ENCODE data around the gene EXOSC5. TPM values are rescaled to one million over a fixed set of nuclear protein-coding genes. Genes with fewer than 3 reads are reported as not detected.
A peak's percentile ranks its signal among the peaks of the same experiment; 100 is the strongest.

The EXOSC5 gene
- total and polyA plus RNA-seq, 9 of the 15 experiments (the other 6 are each of a cell fraction or from before 2014, with no cell fraction given): 10.9 to 75.5 (median 37.8) TPM

- TF ChIP-seq ZNF318 (IDR thresholded peaks at IDR 0.05; ENCODE audit: borderline replicate concordance in 1 of 2, low read depth in 1 of 2): no peak
- TF ChIP-seq FIP1L1 (IDR thresholded peaks at IDR 0.05; ENCODE audit: low read depth, low read length, poor library complexity, severe bottlenecking): peak; percentile 57
- TF ChIP-seq ELF2 (CRISPR knock-in tag; IDR thresholded peaks at IDR 0.05): no peak
- TF ChIP-seq CHD1 (IDR thresholded peaks at IDR 0.05; ENCODE audit: low read length): no peak
- no peak for TF ChIP-seq E4F1 (CRISPR knock-in tag; IDR thresholded peaks at IDR 0.05; ENCODE audit: borderline replicate concordance)
- TF ChIP-seq PHB (CRISPR knock-in tag; IDR thresholded peaks at IDR 0.05): no peak
- TF ChIP-seq ZNF24 (IDR thresholded peaks at IDR 0.05): no peak
- no peak for TF ChIP-seq HIVEP1 (CRISPR knock-in tag; IDR thresholded peaks at IDR 0.05)
- no peak for TF ChIP-seq TRIM25 (IDR thresholded peaks at IDR 0.05; ENCODE audit: borderline replicate concordance)
These were observed 43.5 kb downstream of the EXOSC5 start, which contains the start of gene TGFB1 (continued) for GRCh38 chr19:41353466-41354342.
